ENCODE data around the gene MIEN1. TPM values are rescaled to one million over a fixed set of nuclear protein-coding genes. Genes with fewer than 3 reads are reported as not detected.
"Not testable (repeated sequence)": the region's sequence is repeated elsewhere in the genome, so short reads cannot be mapped to it uniquely, and the experiment has no call there.

MIEN1 gene
- total RNA-seq, 1 experiment from 2014 or later, result 40.6 TPM

DNA sequence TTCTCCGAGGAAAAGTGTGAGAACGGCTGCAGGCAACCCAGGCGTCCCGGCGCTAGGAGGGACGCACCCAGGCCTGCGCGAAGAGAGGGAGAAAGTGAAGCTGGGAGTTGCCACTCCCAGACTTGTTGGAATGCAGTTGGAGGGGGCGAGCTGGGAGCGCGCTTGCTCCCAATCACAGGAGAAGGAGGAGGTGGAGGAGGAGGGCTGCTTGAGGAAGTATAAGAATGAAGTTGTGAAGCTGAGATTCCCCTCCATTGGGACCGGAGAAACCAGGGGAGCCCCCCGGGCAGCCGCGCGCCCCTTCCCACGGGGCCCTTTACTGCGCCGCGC, 30.5 kb downstream of the MIEN1 start, which contains the start of gene ERBB2:
TSS of gene ERBB2 (plus strand) at position 247 of the 330 bp plus-strand sequence. CDS start 175 bp downstream, outside the sequence.
- no peaks in the 10 kb centered on the region for H3K27me3 Mint-ChIP-seq (ENCODE audit: low read depth)

DNA sequence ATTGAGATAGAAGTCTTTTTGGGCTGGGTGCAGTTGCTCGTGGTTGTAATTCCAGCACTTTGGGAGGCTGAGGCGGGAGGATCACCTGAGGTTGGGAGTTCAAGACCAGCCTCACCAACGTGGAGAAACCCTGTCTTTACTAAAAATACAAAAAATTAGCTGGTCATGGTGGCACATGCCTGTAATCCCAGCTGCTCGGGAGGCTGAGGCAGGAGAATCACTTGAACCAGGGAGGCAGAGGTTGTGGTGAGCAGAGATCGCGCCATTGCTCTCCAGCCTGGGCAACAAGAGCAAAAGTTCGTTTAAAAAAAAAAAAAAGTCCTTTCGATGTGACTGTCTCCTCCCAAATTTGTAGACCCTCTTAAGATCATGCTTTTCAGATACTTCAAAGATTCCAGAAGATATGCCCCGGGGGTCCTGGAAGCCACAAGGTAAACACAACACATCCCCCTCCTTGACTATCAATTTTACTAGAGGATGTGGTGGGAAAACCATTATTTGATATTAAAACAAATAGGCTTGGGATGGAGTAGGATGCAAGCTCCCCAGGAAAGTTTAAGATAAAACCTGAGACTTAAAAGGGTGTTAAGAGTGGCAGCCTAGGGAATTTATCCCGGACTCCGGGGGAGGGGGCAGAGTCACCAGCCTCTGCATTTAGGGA, 31.0 kb downstream of the MIEN1 start:
- Mint-ChIP-seq H3K4me1 (peaks cover 73% of the 10 kb centered on the region), H3K4me3 (peak overlapping the region; percentile 95), H3K27ac (peak overlapping the region; percentile 96)
- CTCF ChIA-PET, result interaction anchor here (0.9 to 7.9 kb wide), 20 partner anchors 11 to 152 kb away, joined by 3 to 77 read pairs (median 5); partner anchors contain the start of genes MIEN1 and PGAP3
- ATAC-seq; DNase-seq (ENCODE audit: low spot score); H3K36me3 Mint-ChIP-seq; H3K9me3 Mint-ChIP-seq; H3K27me3 Mint-ChIP-seq (ENCODE audit: low read depth): not testable (repeated sequence)
- TF ChIP-seq, protein P1, sequence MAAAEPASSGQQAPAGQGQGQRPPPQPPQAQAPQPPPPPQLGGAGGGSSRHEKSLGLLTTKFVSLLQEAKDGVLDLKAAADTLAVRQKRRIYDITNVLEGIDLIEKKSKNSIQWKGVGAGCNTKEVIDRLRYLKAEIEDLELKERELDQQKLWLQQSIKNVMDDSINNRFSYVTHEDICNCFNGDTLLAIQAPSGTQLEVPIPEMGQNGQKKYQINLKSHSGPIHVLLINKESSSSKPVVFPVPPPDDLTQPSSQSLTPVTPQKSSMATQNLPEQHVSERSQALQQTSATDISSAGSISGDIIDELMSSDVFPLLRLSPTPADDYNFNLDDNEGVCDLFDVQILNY (CRISPR knock-in tag; IDR thresholded peaks at IDR 0.05), result 0 out of 2 replicates have a peak, but pooled peaks have one; percentile 22
- POLR2A ChIA-PET, result interaction anchor here (0.6 to 1.6 kb wide), 6 partner anchors 11 to 72 kb away, joined by 4 to 25 read pairs (median 6); partner anchors contain the start of genes MIEN1 and PGAP3

More for the DNA sequence above, 30.5 kb downstream of the MIEN1 start, which contains the start of gene ERBB2:
- Mint-ChIP-seq H3K36me3 (peaks cover 3% of the 10 kb centered on the region; the same call in 1 of the 2 replicates), H3K4me1 (peaks cover 73% of the 10 kb centered on the region), H3K27ac (peak within 1 kb of the TSS; percentile 96), H3K9me3 (no peaks in the 10 kb centered on the region), H3K4me3 (peak within 1 kb of the TSS; percentile 95)
- POLR2A ChIA-PET, result interaction anchor here (0.6 to 1.6 kb wide), 6 partner anchors 11 to 73 kb away, joined by 4 to 25 read pairs (median 6); partner anchors contain the start of genes MIEN1 and PGAP3
- ATAC-seq (peak; percentile 43), DNase-seq (ENCODE audit: low spot score) (peak; percentile 73)
- peak; percentile 58; the same call in 1 of the 2 replicates for TF ChIP-seq SP1 (CRISPR knock-in tag; conservative IDR thresholded peaks at IDR 0.05)
- TF ChIP-seq ELF4 (CRISPR knock-in tag; IDR thresholded peaks at IDR 0.05; ENCODE audit: low read depth), result no peak
- TF ChIP-seq SMAD3 (CRISPR knock-in tag; IDR thresholded peaks at IDR 0.05; ENCODE audit: borderline replicate concordance), result no peak
- TF ChIP-seq, protein P2, sequence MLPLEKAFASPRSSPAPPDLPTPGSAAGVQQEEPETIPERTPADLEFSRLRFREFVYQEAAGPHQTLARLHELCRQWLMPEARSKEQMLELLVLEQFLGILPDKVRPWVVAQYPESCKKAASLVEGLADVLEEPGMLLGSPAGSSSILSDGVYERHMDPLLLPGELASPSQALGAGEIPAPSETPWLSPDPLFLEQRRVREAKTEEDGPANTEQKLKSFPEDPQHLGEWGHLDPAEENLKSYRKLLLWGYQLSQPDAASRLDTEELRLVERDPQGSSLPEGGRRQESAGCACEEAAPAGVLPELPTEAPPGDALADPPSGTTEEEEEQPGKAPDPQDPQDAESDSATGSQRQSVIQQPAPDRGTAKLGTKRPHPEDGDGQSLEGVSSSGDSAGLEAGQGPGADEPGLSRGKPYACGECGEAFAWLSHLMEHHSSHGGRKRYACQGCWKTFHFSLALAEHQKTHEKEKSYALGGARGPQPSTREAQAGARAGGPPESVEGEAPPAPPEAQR (CRISPR knock-in tag; IDR thresholded peaks at IDR 0.05), result no peak
- peak; percentile 66; the same call in 1 of the 2 replicates for TF ChIP-seq TEAD4 (CRISPR knock-in tag; IDR thresholded peaks at IDR 0.05)
- 0 out of 2 replicates have a peak, but pooled peaks have one; percentile 18 for TF ChIP-seq MYBL2 (CRISPR knock-in tag; IDR thresholded peaks at IDR 0.05)
- TF ChIP-seq TEAD1 (CRISPR knock-in tag; IDR thresholded peaks at IDR 0.05), result peak; percentile 91; the same call in 1 of the 2 replicates
- TF ChIP-seq, protein P3, sequence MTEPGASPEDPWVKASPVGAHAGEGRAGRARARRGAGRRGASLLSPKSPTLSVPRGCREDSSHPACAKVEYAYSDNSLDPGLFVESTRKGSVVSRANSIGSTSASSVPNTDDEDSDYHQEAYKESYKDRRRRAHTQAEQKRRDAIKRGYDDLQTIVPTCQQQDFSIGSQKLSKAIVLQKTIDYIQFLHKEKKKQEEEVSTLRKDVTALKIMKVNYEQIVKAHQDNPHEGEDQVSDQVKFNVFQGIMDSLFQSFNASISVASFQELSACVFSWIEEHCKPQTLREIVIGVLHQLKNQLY (CRISPR knock-in tag; IDR thresholded peaks at IDR 0.05), result no peak
- TF ChIP-seq CBFB (CRISPR knock-in tag; IDR thresholded peaks at IDR 0.05; ENCODE audit: low read depth), result no peak
- CTCF ChIA-PET, result interaction anchor here (0.5 to 7.9 kb wide), 24 partner anchors 11 to 664 kb away, joined by 3 to 77 read pairs (median 4); partner anchors contain the start of genes MIEN1 and PGAP3

DNA sequence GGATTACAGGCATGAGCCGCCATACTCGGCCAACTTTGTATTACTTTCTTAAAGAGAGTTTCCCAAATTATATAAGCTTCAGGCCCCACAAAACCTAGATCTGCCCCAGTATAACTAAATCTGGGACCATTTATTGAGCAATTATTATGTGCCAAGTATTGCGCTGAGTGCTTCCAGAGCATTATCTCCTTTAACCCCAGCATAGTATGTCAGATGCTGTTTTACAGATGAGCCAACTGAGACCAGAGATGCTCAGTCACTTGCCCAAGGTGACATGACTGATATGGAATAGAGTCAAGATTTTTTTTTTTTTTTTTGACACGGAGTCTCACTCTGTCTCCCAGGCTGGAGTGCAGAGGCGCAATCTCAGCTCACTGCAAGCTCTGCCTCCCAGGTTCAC, 32.4 kb downstream of the MIEN1 start:
- ATAC-seq (no peak), DNase-seq (ENCODE audit: low spot score) (no peak)
- Mint-ChIP-seq H3K9me3 (no peaks in the 10 kb centered on the region), H3K4me1 (peaks cover 65% of the 10 kb centered on the region), H3K36me3 (peaks cover 3% of the 10 kb centered on the region; the same call in 1 of the 2 replicates), H3K27ac (no peak overlapping the region), H3K27me3 (ENCODE audit: low read depth) (no peaks in the 10 kb centered on the region), H3K4me3 (no peak overlapping the region)
- ChIA-PET CTCF (interaction anchor here (0.7 to 3.7 kb wide), 2 partner anchors 45 to 76 kb away, joined by 6 to 22 read pairs; no protein-coding TSS in a partner anchor), POLR2A (no interaction called here)
- TF ChIP-seq, protein P4, sequence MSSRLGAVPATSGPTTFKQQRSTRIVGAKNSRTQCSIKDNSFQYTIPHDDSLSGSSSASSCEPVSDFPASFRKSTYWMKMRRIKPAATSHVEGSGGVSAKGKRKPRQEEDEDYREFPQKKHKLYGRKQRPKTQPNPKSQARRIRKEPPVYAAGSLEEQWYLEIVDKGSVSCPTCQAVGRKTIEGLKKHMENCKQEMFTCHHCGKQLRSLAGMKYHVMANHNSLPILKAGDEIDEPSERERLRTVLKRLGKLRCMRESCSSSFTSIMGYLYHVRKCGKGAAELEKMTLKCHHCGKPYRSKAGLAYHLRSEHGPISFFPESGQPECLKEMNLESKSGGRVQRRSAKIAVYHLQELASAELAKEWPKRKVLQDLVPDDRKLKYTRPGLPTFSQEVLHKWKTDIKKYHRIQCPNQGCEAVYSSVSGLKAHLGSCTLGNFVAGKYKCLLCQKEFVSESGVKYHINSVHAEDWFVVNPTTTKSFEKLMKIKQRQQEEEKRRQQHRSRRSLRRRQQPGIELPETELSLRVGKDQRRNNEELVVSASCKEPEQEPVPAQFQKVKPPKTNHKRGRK (CRISPR knock-in tag; IDR thresholded peaks at IDR 0.05; ENCODE audit: borderline replicate concordance), result no peak
- TF ChIP-seq MXD4 (CRISPR knock-in tag; IDR thresholded peaks at IDR 0.05; ENCODE audit: borderline replicate concordance) (no peak), ZNF317 (CRISPR knock-in tag; IDR thresholded peaks at IDR 0.05; ENCODE audit: borderline replicate concordance, low read depth) (no peak), ZBTB21 (CRISPR knock-in tag; IDR thresholded peaks at IDR 0.05; ENCODE audit: borderline replicate concordance) (no peak), SMAD3 (CRISPR knock-in tag; IDR thresholded peaks at IDR 0.05; ENCODE audit: borderline replicate concordance) (no peak), TEAD1 (CRISPR knock-in tag; IDR thresholded peaks at IDR 0.05) (no peak), JUN (CRISPR knock-in tag; IDR thresholded peaks at IDR 0.05) (no peak), ZNF232 (CRISPR knock-in tag; IDR thresholded peaks at IDR 0.05) (no peak), RORB (CRISPR knock-in tag; IDR thresholded peaks at IDR 0.05) (no peak), SP1 (CRISPR knock-in tag; conservative IDR thresholded peaks at IDR 0.05) (no peak), ETV6 (CRISPR knock-in tag; IDR thresholded peaks at IDR 0.05) (no peak), CBFB (CRISPR knock-in tag; IDR thresholded peaks at IDR 0.05; ENCODE audit: low read depth) (no peak)
- TF ChIP-seq, protein P5, sequence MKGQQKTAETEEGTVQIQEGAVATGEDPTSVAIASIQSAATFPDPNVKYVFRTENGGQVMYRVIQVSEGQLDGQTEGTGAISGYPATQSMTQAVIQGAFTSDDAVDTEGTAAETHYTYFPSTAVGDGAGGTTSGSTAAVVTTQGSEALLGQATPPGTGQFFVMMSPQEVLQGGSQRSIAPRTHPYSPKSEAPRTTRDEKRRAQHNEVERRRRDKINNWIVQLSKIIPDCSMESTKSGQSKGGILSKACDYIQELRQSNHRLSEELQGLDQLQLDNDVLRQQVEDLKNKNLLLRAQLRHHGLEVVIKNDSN (CRISPR knock-in tag; IDR thresholded peaks at IDR 0.05), result no peak
- TF ChIP-seq, protein P6, sequence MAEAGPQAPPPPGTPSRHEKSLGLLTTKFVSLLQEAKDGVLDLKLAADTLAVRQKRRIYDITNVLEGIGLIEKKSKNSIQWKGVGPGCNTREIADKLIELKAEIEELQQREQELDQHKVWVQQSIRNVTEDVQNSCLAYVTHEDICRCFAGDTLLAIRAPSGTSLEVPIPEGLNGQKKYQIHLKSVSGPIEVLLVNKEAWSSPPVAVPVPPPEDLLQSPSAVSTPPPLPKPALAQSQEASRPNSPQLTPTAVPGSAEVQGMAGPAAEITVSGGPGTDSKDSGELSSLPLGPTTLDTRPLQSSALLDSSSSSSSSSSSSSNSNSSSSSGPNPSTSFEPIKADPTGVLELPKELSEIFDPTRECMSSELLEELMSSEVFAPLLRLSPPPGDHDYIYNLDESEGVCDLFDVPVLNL (CRISPR knock-in tag; IDR thresholded peaks at IDR 0.05; ENCODE audit: borderline replicate concordance, low read depth), result no peak
- TF ChIP-seq, protein P7, sequence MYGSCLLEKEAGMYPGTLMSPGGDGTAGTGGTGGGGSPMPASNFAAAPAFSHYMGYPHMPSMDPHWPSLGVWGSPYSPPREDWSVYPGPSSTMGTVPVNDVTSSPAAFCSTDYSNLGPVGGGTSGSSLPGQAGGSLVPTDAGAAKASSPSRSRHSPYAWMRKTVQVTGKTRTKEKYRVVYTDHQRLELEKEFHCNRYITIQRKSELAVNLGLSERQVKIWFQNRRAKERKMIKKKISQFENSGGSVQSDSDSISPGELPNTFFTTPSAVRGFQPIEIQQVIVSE (CRISPR knock-in tag; IDR thresholded peaks at IDR 0.05; ENCODE audit: borderline replicate concordance), result no peak

Measured in WTC11 (cell line).